Sciatic nerve (tissue), 2 donors: ENCODE data around the gene MARF1. TPM values are rescaled to one million over a fixed set of nuclear protein-coding genes. Genes with fewer than 3 reads are reported as not detected.

Experiments used
- ATAC-seq: fragments of 200-7000 bp; cut with Tn5 transposase; one replicate; pipeline ENCODE4 v1.9.1; 2020; ENCODE audit warnings: mild to moderate bottlenecking, moderate library complexity
- DNase-seq: peaks from one replicate; pipeline ENCODE4 v3.0.0-alpha.2; 2020; ENCODE audit warnings: low spot score
- intact Hi-C: fragments of 100-400 bp; cut with DNase I; formaldehyde crosslinking; loops from one replicate; pipeline ENCODE4 v1.14.2; 2022
- total RNA-seq: library from RNA; stranded (reverse); fragmentation: NEBNext Ultra II Directional; extraction: Animal tissue kit (Norgen Biotek cat#: 25700); gene quantifications from one replicate; pipeline ENCODE4 v1.2.1, GENCODE V29; 2021
- donor health status: DM: no; HTN: no; CAD: no.
- donor health status: DM: no; HTN: no; CAD: no.

Gene MARF1
- total RNA-seq, 1 donor from 2014 or later = 138 TPM

GRCh38 chr16:15605839-15606517, 37.0 kb downstream of the MARF1 start:
- intact Hi-C loops = no loop called here
- DNase-seq (peak; percentile 26), ATAC-seq (no peak)

GRCh38 chr16:15604460-15605440, 38.2 kb downstream of the MARF1 start:
- intact Hi-C loops = no loop called here
- ATAC-seq (no peak), DNase-seq (peak; percentile 55)

GRCh38 chr16:15602285-15603044, 40.5 kb downstream of the MARF1 start:
- no peak for DNase-seq
- intact Hi-C loops = no loop called here
- no peak for ATAC-seq

GRCh38 chr16:15601212-15601879, 41.6 kb downstream of the MARF1 start:
- ATAC-seq = no peak
- intact Hi-C loops = no loop called here

DNA sequence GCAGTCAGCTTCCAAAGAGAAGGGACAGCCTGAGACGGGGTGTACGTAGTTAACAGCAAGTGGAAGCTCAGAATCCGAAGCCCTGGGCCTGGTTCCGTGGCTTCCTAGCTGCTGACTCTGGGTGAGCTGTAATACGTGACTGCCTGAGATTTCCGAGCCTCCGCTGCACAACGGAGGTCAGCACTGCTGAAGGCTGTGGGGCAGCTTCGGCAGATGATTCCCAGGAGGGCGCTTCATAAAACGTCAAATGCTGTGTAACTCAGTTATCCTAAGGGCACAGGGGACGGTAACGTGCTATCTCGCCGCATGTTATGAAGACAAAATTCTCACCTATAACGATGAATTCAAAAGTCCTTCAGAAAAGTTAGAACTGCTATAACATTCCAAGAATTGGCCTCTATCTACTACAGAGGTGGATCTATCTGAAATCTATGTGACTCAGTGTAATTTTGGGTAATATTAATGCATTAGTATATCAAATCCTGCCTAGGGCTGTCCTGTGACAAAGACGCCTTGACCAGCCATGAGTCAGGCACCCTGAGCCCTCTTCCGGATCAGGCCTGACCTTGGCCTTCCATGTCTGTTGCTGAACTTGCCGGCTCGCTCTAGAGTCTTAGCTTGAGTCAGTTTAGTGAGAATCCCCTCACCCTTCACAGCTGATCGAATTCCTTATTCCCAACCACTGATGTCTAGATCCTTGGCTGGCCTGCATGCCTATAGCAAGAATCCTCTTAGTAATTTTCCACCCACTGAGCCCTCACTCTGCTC, 43.5 kb downstream of the MARF1 start:
- intact Hi-C loops = no loop called here
- no peak for DNase-seq
- no peak for ATAC-seq

More at GRCh38 chr16:15601212-15601879, 41.6 kb downstream of the MARF1 start:
- no peak for DNase-seq

GRCh38 chr16:15598648-15599190, 44.2 kb downstream of the MARF1 start:
- DNase-seq (no peak), ATAC-seq (no peak)
- intact Hi-C loops = no loop called here

GRCh38 chr16:15597822-15598647, 44.9 kb downstream of the MARF1 start:
- ATAC-seq (peak; percentile 22), DNase-seq (no peak)
- intact Hi-C loops = no loop called here

DNA sequence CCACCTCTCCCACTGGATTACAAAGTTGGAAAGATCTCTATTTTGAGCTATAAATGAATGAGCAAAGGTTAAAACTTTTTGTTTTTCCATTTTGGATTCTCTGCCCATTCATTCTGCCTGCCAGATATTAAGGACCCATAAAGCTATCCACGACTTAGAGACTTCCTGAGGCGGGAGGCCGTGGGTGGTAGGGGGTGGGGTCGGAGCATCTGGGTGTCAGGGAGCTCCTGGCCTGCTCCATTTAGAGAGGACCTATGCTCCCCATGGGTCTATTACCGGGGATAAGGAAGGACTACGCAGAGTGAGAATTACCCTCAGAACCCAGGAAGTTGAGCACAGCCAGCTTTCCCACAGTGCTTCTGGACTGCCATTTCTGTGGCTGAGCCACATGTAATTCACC, 45.8 kb downstream of the MARF1 start:
- peak; percentile 31 for ATAC-seq
- no peak for DNase-seq
- intact Hi-C loops = no loop called here

DNA sequence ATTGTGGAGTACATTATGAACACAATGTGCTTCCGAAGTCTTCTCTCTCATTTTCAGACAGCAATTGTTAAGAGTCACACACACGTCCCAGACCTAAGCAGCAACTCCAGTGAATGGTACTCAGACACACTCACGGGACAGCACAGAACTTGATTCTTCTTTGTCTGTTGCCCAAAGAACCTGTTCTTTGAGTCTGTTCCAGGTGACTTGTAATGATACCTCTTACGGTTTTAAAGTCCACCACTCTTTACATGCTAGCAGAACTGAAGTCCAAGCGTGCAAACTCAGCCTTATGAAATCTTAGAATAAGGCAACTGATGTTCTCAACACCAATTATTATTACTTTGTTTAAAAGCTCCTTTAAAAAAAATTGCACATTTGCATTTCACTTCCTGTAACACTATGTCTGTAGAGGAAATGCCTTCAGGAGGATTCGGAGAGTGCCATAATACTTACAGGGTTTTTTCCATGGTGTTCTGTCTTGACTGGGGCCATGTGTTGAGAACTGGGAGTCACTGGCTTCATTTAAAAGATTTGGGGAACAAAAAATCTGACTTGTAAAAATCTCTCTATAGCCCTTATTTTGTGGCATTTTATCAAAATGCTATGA, 48.1 kb downstream of the MARF1 start:
- ATAC-seq = no peak
- intact Hi-C loops = no loop called here
- DNase-seq = no peak

DNA sequence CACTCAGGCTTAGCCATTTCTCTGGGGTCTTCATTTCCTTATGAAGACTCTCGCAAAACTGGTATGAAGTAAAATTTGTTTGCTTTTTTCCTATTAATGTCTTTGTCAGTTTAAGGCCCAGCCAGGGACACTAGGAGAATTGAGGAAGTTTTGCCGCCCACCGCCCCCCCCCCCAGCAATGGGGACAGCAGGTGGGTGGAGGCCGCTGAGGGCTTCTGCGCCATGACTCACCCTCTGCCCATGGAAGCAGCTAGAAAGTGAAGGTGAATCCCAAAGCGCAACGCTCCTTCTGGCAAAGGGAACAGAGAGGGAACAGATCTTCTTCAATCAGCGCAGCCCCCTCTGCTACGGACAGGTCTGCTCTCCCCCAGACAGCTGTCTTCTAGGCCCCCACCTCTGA, 49.7 kb downstream of the MARF1 start:
- ATAC-seq (no peak), DNase-seq (no peak)
- intact Hi-C loops = no loop called here

- DNase-seq (no peak), ATAC-seq (no peak)
- intact Hi-C loops = no loop called here
These were observed 50.6 kb downstream of the MARF1 start for GRCh38 chr16:15592324-15592723.

GRCh38 chr16:15587152-15587825, 55.7 kb downstream of the MARF1 start:
- no peak for DNase-seq
- no peak for ATAC-seq
- intact Hi-C loops = loop anchor here (2.0 kb wide), 1 partner anchor 26 kb away; no protein-coding TSS in a partner anchor

DNA sequence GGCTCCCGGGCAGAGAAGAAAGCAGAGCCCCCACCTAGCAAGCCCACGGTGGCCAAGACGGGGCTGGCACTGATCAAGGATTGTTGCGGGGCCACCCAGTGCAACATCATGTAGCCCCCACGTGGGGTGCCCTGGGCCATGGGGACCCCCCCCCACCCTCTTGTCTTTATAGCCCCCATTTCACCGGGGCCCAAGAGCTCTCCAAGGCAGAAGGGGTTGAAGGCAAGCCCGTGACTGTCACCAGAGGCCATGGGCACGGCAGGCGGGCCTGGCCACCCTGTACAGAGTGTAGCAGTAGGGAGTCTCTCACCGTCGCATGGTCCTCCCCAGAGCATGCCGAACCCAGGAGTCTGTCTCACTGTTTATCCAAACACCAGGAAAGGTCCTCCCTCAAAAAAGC, 56.2 kb downstream of the MARF1 start:
- peak; percentile 32 for DNase-seq
- ATAC-seq = no peak
- intact Hi-C loops = loop anchor here (2.0 kb wide), 1 partner anchor 26 kb away; no protein-coding TSS in a partner anchor

- ATAC-seq (no peak), DNase-seq (no peak)
- intact Hi-C loops = loop anchor here (2.0 kb wide), 1 partner anchor 25 kb away; no protein-coding TSS in a partner anchor
These were observed 57.0 kb downstream of the MARF1 start for GRCh38 chr16:15585956-15586355.

GRCh38 chr16:15583526-15583925, 59.4 kb downstream of the MARF1 start:
- ATAC-seq = no peak
- no peak for DNase-seq
- intact Hi-C loops = no loop called here
